ENCODE data around the gene DAD1. TPM values are rescaled to one million over a fixed set of nuclear protein-coding genes. Genes with fewer than 3 reads are reported as not detected.
"Not testable (repeated sequence)": the region's sequence is repeated elsewhere in the genome, so short reads cannot be mapped to it uniquely, and the experiment has no call there.

DAD1 gene
- total RNA-seq, 2 experiments from 2014 or later: 124 to 148 TPM

GRCh38 chr14:22544406-22544805, 44.6 kb downstream of the DAD1 start:
- DNase-seq (no peak), ATAC-seq (ENCODE audit: low read depth) (no peak)
- POLR2A ChIA-PET: interaction anchor here (1.0 to 13.3 kb wide), 6 partner anchors 7 to 821 kb away, joined by 3 to 646 read pairs (median 218); no protein-coding TSS in a partner anchor
- Mint-ChIP-seq H3K27ac (peak overlapping the region; percentile 99), H3K27me3 (no peaks in the 10 kb centered on the region), H3K4me1 (peaks cover 85% of the 10 kb centered on the region), H3K4me3 (peak overlapping the region; percentile 86), H3K36me3 (peaks cover 86% of the 10 kb centered on the region), H3K9me3 (no peaks in the 10 kb centered on the region)

- not testable (repeated sequence) for H3K9me3 Mint-ChIP-seq; DNase-seq; ATAC-seq (ENCODE audit: low read depth); H3K27me3 Mint-ChIP-seq
- peaks cover 85% of the 10 kb centered on the region for H3K4me1 Mint-ChIP-seq
- H3K27ac Mint-ChIP-seq: peak overlapping the region; percentile 99
- H3K36me3 Mint-ChIP-seq: peaks cover 86% of the 10 kb centered on the region
- POLR2A ChIA-PET: interaction anchor here (0.6 to 20.6 kb wide), 8 partner anchors 8 to 1066 kb away, joined by 3 to 452 read pairs (median 24); no protein-coding TSS in a partner anchor
- peak overlapping the region; percentile 86 for H3K4me3 Mint-ChIP-seq
Observed at GRCh38 chr14:22543570-22544357, 45.3 kb downstream of the DAD1 start.

- H3K9me3 Mint-ChIP-seq: no peaks in the 10 kb centered on the region
- H3K4me1 Mint-ChIP-seq: peaks cover 88% of the 10 kb centered on the region
- no peak for ATAC-seq (ENCODE audit: low read depth)
- peak overlapping the region; percentile 86 for H3K4me3 Mint-ChIP-seq
- H3K27me3 Mint-ChIP-seq: no peaks in the 10 kb centered on the region
- H3K36me3 Mint-ChIP-seq: peaks cover 89% of the 10 kb centered on the region
- no peak for DNase-seq
- POLR2A ChIA-PET: interaction anchor here (1.0 to 20.6 kb wide), 16 partner anchors 9 to 819 kb away, joined by 3 to 452 read pairs (median 5); no protein-coding TSS in a partner anchor
- peak overlapping the region; percentile 99 for H3K27ac Mint-ChIP-seq
Observed at GRCh38 chr14:22542360-22542759, 46.7 kb downstream of the DAD1 start.

DNA sequence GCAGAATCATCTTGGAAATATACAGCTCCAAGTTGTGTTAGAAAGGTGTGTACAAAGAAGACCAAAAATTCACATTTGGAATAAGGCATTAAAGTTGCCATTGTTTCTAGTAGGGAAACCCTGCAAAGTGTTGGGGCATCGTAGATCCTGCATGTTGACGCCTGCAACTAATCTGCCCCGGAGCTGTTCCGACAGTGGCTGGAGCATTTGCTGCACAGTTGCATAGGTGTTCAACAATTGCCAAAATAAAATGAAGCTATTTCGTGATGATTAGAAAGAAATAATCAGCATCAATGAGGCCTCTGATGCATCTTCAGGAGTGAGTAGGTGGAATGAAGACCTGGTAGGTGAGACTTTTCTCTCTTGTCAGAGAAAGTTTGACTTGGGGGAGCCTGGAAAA, 47.3 kb downstream of the DAD1 start:
- H3K27me3 Mint-ChIP-seq: no peaks in the 10 kb centered on the region
- ATAC-seq (ENCODE audit: low read depth): no peak
- no peaks in the 10 kb centered on the region for H3K9me3 Mint-ChIP-seq
- H3K36me3 Mint-ChIP-seq: peaks cover 91% of the 10 kb centered on the region
- peaks cover 88% of the 10 kb centered on the region for H3K4me1 Mint-ChIP-seq
- peak overlapping the region; percentile 99 for H3K27ac Mint-ChIP-seq
- DNase-seq: no peak
- POLR2A ChIA-PET: interaction anchor here (0.9 to 20.6 kb wide), 17 partner anchors 10 to 818 kb away, joined by 3 to 452 read pairs (median 5); no protein-coding TSS in a partner anchor
- H3K4me3 Mint-ChIP-seq: peak overlapping the region; percentile 86

- no peaks in the 10 kb centered on the region for H3K27me3 Mint-ChIP-seq
- POLR2A ChIA-PET: interaction anchor here (0.9 to 20.6 kb wide), 15 partner anchors 10 to 817 kb away, joined by 3 to 452 read pairs (median 5); no protein-coding TSS in a partner anchor
- H3K9me3 Mint-ChIP-seq: no peaks in the 10 kb centered on the region
- H3K4me3 Mint-ChIP-seq: peak overlapping the region; percentile 86
- ATAC-seq (ENCODE audit: low read depth): peak; percentile 15
- H3K36me3 Mint-ChIP-seq: peaks cover 91% of the 10 kb centered on the region
- no peak for DNase-seq
- H3K4me1 Mint-ChIP-seq: peaks cover 89% of the 10 kb centered on the region
- peak overlapping the region; percentile 99 for H3K27ac Mint-ChIP-seq
Observed at GRCh38 chr14:22540811-22541360, 48.1 kb downstream of the DAD1 start.

DNA sequence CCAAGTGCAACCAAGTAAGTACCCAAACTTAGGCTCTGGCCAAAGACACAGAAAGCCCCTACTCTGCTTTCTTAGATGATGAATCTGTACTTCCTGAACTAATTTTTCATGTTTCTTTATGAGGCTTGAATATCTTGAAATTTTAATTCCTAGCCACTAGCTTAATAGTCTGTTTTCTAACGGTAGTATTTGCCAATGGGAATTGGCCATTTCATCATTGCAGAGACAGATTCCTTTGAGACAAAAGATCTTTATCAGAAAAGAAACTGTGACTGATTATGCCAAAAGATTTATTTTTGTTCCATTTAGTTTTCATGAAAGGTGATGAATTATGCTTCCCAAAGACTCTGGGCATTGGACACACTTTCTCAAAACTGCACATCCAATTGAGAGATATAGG, 48.7 kb downstream of the DAD1 start:
- peak overlapping the region; percentile 86 for H3K4me3 Mint-ChIP-seq
- H3K36me3 Mint-ChIP-seq: peaks cover 91% of the 10 kb centered on the region
- DNase-seq: no peak
- no peak for ATAC-seq (ENCODE audit: low read depth)
- no peaks in the 10 kb centered on the region for H3K9me3 Mint-ChIP-seq
- peak overlapping the region; percentile 99 for H3K27ac Mint-ChIP-seq
- H3K4me1 Mint-ChIP-seq: peaks cover 89% of the 10 kb centered on the region
- no peaks in the 10 kb centered on the region for H3K27me3 Mint-ChIP-seq
- POLR2A ChIA-PET: interaction anchor here (0.7 to 20.6 kb wide), 16 partner anchors 11 to 817 kb away, joined by 3 to 452 read pairs (median 12); no protein-coding TSS in a partner anchor

- no peaks in the 10 kb centered on the region for H3K27me3 Mint-ChIP-seq
- H3K9me3 Mint-ChIP-seq: no peaks in the 10 kb centered on the region
- peak overlapping the region; percentile 99 for H3K27ac Mint-ChIP-seq
- H3K4me3 Mint-ChIP-seq: peak overlapping the region; percentile 86
- H3K4me1 Mint-ChIP-seq: peaks cover 89% of the 10 kb centered on the region
- no peak for DNase-seq
- ATAC-seq (ENCODE audit: low read depth): no peak
- peaks cover 91% of the 10 kb centered on the region for H3K36me3 Mint-ChIP-seq
- POLR2A ChIA-PET: interaction anchor here (0.7 to 20.6 kb wide), 13 partner anchors 11 to 816 kb away, joined by 3 to 452 read pairs (median 11); no protein-coding TSS in a partner anchor
Observed at GRCh38 chr14:22539831-22540230, 49.2 kb downstream of the DAD1 start.

DNA sequence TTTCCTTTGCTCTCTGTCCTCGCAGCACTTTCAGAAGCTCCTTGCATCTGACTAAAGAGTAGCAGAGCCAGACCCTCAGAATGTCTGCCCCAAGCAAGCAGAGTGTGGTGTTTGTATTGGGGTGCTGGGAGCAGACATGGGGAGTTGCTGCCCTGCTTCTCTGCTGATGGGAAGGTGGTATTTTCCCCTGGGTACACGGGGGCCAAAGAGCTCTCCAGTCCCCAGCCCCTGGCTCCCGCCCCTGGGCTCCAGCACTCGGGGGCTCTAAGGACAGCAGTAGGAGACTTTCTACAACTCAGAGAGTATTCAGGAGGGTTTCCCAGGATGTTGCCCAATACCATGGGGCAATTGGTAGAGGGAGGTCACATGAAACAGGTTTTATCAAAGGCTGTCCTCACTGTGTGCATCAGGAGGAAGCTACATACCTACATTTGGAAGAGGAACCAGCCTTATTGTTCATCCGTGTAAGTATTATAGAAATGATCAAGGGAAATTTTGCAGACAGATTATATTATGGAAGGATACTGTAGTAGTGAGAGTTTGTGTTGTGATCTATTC, 50.3 kb downstream of the DAD1 start:
- no peak for DNase-seq
- peaks cover 89% of the 10 kb centered on the region for H3K4me1 Mint-ChIP-seq

GRCh38 chr14:22537436-22538310, 51.4 kb downstream of the DAD1 start:
- H3K27me3 Mint-ChIP-seq: no peaks in the 10 kb centered on the region
- no peaks in the 10 kb centered on the region for H3K9me3 Mint-ChIP-seq
- DNase-seq (no peak), ATAC-seq (ENCODE audit: low read depth) (peak; percentile 19)
- peaks cover 93% of the 10 kb centered on the region for H3K4me1 Mint-ChIP-seq
- POLR2A ChIA-PET: interaction anchor here (0.6 to 20.6 kb wide), 23 partner anchors 9 to 819 kb away, joined by 3 to 452 read pairs (median 5); partner anchors contain the start of gene DAD1
- peaks cover 94% of the 10 kb centered on the region for H3K36me3 Mint-ChIP-seq
- H3K27ac Mint-ChIP-seq: peak overlapping the region; percentile 99
- H3K4me3 Mint-ChIP-seq: peak overlapping the region; percentile 86

More for the DNA sequence above, 50.3 kb downstream of the DAD1 start:
- Mint-ChIP-seq H3K4me3 (peak overlapping the region; percentile 86), H3K27ac (peak overlapping the region; percentile 99), H3K36me3 (peaks cover 91% of the 10 kb centered on the region), H3K9me3 (no peaks in the 10 kb centered on the region), H3K27me3 (no peaks in the 10 kb centered on the region)
- ATAC-seq (ENCODE audit: low read depth): peak; percentile 8
- POLR2A ChIA-PET: interaction anchor here (0.6 to 20.6 kb wide), 21 partner anchors 10 to 820 kb away, joined by 3 to 452 read pairs (median 6); partner anchors contain the start of gene DAD1

DNA sequence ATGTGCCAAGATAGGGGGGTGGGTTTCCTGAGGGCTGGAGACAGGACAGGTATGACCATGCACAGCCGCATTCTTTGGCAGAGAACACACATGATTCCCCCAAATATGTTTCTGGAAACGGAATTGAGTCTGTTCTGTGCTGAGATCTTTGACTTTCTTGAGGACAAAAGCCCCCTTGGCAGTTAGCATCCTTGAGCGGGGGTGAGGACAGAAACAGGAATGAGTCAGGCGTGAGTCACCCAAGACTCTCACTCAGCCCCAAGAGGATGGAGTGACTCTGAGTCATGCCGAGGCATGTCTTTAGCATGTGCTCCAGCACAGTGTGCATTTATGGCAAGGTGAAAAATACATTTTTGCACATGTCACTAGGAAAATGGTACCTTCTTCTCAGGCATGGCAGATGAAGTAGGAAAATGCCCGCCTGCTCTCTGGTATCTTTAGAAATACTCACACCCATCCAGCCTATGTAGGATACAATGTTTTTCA, 52.1 kb downstream of the DAD1 start:
- POLR2A ChIA-PET: interaction anchor here (0.6 to 20.6 kb wide), 13 partner anchors 8 to 675 kb away, joined by 3 to 452 read pairs (median 13); no protein-coding TSS in a partner anchor
- Mint-ChIP-seq H3K4me1 (peaks cover 91% of the 10 kb centered on the region), H3K27me3 (no peaks in the 10 kb centered on the region), H3K36me3 (peaks cover 93% of the 10 kb centered on the region), H3K27ac (peak overlapping the region; percentile 99), H3K9me3 (no peaks in the 10 kb centered on the region), H3K4me3 (peak overlapping the region; percentile 86)
- no peak for DNase-seq
- peak; percentile 83 for ATAC-seq (ENCODE audit: low read depth)

DNA sequence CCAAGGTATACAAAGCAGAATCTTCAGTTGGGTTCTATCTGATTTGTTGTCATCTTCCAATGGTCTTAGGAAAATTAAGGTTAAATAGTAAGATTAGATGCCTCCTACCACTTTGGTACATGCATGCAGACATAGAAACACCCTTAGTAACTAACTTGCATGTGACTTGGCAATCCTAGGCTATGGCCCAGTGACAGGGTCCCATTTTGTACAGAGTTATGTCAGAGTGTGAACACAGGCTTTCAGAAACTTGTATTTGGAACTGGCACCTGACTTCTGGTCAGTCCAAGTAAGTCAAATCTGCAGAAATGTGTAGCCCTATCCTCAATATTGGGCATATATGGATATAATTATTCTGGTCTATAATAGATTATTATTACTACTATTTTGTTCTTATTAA, 53.1 kb downstream of the DAD1 start:
- Mint-ChIP-seq H3K27ac (peak overlapping the region; percentile 72), H3K4me3 (peak overlapping the region; percentile 51), H3K4me1 (peaks cover 93% of the 10 kb centered on the region), H3K36me3 (peaks cover 93% of the 10 kb centered on the region), H3K9me3 (no peaks in the 10 kb centered on the region), H3K27me3 (no peaks in the 10 kb centered on the region)
- POLR2A ChIA-PET: interaction anchor here (0.8 to 20.6 kb wide), 10 partner anchors 7 to 674 kb away, joined by 3 to 452 read pairs (median 101); no protein-coding TSS in a partner anchor
- ATAC-seq (ENCODE audit: low read depth): no peak
- no peak for DNase-seq

DNA sequence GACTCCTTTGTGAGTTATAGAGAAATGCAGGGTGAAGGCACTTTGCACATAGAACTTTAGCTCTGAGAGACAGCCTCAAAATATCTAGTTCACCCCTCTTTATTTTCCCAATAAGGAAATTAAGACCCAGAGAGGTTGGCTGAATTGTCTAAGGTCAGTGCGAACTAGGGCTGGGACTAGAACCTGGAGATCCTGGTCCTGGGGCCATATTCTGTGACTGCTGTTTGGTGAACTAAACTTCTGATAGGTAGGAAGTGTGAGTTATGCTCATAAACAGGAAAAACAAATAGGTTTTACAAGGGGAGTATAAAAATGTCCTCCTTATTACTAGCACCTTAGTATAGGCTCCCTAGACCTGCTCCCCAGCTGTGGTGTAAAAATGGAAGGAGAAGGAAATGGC, 53.9 kb downstream of the DAD1 start:
- Mint-ChIP-seq H3K27me3 (no peaks in the 10 kb centered on the region), H3K4me3 (peak overlapping the region; percentile 81), H3K9me3 (no peaks in the 10 kb centered on the region), H3K27ac (peak overlapping the region; percentile 87), H3K36me3 (peaks cover 90% of the 10 kb centered on the region), H3K4me1 (peaks cover 92% of the 10 kb centered on the region)
- no peak for ATAC-seq (ENCODE audit: low read depth)
- POLR2A ChIA-PET: interaction anchor here (3.4 to 20.6 kb wide), 5 partner anchors 9 to 29 kb away, joined by 31 to 652 read pairs (median 212); no protein-coding TSS in a partner anchor
- no peak for DNase-seq
